Subcutaneous adipose tissue (tissue), 4 donors: ENCODE measurements around the gene STEAP3. TPM values are rescaled to one million over a fixed set of nuclear protein-coding genes. Genes with fewer than 3 reads are reported as not detected.

ENCODE experiments used
- CTCF ChIP-seq: fragments of 450-650 bp; IDR thresholded peaks from one replicate; pipeline ENCODE4 v1.5.1; 2016; ENCODE audit warnings: low read depth, mild to moderate bottlenecking, control low read depth, antibody characterized with exemption, moderate library complexity
- total RNA-seq, 4 donors: library from RNA; depleted of rRNA; stranded (reverse); fragments of >200 nt; gene quantifications; one replicate each; pipeline ENCODE4 v1.1.0, GENCODE V29; 2016

STEAP3 gene
- total RNA-seq, 4 donors from 2014 or later, result 11.0 to 17.9 (median 14.4) TPM

- no peak for TF ChIP-seq CTCF
Observed at GRCh38 chr2:119249855-119250717, 26.5 kb downstream of the STEAP3 start.

- TF ChIP-seq CTCF, result no peak
Observed at GRCh38 chr2:119250718-119251290, 27.2 kb downstream of the STEAP3 start.

GRCh38 chr2:119251652-119252051 lies 28.0 kb downstream of the STEAP3 start:
- no peak for TF ChIP-seq CTCF

GRCh38 chr2:119252186-119253113 lies 28.8 kb downstream of the STEAP3 start:
- TF ChIP-seq CTCF, result no peak

- no peak for TF ChIP-seq CTCF
Observed at GRCh38 chr2:119253114-119253702, 29.6 kb downstream of the STEAP3 start.

GRCh38 chr2:119253760-119254600 lies 30.3 kb downstream of the STEAP3 start:
- TF ChIP-seq CTCF, result no peak
